GM11168 (cell line): ENCODE data around the gene C17orf50.

Experiments used
- in situ Hi-C: fragments of 300-500 bp; cut with MboI; formaldehyde crosslinking; loops from one replicate; pipeline ENCODE4 v1.12.0; 2022; ENCODE audit warnings: low sequenced_read_pairs; ENCODE audit not compliant: unreplicated experiment

The C17orf50 gene

DNA sequence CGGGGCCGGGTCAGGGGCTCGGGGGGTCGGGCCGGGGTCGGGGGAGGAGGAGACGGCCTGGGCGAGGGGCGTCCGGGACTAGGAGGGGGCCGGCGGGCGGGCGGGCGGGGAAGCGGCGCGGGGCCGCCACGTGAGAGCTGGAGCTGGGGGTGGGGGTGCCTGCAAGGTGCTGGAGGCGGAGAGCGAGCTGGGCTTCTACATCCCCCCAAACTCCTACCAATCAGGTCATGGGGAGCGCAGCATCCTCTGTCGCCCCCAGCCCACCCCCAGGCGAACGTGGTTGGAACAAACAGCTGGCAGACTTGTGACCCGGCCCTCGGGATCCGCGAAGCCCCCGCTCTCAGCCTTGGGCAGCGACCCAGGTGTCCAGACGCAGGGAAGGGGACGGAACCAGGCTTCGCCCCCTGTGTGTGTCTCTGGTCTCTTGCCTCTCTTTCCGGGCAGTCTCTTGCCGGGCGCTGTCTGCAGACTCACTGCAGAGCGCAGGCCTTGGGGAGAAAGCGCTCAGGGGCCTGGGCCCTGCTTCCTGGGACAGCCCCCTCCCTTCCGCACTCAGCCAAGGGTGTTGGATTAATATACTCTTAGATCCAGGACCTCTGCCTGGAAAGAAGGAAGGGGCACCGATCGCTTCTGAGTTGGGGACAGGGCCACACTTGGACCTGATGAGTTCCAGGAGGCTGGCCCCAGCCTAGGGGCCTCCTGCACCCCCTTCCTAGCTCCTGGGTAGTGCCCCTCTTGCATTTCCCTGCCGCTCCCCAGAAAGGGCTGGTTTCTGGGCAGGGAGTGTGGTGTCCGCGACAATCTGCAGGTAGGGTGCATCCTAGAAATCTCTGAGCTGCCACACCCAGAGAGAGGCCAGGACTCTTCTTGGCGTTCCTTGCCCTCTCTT lies 28.5 kb upstream of the C17orf50 start:
- in situ Hi-C loops = loop anchor here (25.0 kb wide), 1 partner anchor 570 kb away; no protein-coding TSS in a partner anchor

DNA sequence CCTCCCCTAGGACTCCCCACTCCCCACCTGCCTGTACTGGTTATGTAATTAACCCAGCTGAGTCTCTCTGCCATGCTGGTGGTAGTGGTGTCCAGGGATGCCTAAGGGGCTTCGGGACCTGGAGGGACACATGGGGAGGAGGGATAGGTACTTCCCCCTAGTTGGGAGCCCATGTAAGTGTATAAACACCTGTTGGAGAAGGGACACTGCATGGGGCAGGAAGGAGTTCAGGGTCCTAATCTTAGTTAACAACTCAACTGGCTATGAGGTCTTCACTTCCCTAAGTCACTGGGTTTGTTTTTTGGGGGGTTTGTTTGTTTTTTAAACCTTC lies 27.9 kb upstream of the C17orf50 start:
- in situ Hi-C loops = loop anchor here (25.0 kb wide), 1 partner anchor 570 kb away; no protein-coding TSS in a partner anchor

DNA sequence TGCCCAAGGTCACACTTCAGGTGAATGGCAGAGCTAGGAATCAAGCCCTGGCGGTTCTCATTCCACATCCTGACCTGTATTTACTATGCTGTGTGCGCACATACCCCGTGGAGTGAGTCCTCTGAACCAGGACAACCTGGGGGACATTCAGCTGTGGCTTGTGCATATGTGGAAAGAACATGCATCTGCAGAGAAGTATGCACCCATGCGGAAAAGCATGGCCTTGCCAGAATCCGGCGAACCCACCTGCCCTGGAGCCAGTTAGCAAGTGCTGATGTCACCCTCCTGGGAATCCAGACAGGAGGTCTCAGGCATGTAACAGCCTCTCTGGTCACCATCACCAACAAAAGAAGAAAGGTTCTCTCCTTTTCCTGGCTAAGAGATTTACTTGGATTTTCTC lies 27.3 kb upstream of the C17orf50 start:
- in situ Hi-C loops = loop anchor here (25.0 kb wide), 1 partner anchor 571 kb away; no protein-coding TSS in a partner anchor

DNA sequence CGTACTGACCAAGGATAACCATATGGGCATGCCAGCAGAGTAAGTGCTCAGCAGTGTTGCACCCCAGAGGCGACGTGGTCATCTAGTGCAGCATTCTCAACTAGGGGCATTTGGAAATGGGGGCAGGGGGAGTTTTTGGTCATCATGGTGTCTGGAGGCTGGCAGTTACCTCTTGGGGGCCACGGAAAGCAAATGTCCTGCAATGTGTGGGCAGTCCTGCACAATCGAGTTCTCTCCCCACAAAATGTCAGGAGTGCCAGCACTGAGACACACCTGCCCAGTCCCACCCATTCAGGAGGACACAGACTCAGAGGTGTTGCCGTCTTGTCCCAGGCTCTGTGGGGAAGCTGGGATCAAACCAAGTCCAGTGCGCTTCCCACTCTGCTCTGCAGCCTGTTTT lies 26.3 kb upstream of the C17orf50 start:
- in situ Hi-C loops = loop anchor here (25.0 kb wide), 1 partner anchor 572 kb away; no protein-coding TSS in a partner anchor

DNA sequence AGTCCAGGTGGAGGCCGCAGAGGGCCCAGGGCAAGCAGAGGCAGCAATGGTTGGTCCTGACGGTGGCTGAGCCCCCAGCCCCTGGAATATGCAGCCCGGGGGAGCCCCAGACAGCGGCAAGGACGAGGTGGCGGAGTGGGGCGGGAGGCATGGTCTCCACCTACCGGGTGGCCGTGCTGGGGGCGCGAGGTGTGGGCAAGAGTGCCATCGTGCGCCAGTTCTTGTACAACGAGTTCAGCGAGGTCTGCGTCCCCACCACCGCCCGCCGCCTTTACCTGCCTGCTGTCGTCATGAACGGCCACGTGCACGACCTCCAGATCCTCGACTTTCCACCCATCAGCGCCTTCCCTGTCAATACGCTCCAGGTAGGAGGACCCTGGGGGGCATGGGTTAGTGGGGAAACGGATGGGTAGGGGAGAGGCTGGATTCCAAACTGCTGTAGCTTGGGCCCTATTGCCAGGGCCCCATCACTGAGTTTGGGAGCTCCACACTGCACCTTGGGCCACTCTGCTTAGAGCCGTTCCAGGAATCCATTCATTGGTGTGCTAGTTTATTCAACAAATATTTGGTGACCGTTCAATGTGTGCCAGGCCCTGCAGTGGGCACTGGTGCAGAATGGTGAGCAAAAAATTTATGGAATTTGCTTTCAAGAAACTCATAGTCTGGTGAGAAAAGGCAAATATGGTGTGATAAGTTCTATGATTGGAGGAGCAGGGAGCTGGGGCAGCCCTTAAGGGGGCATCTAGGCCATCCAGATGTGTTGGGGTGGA lies 25.5 kb upstream of the C17orf50 start:
- in situ Hi-C loops = loop anchor here (25.0 kb wide), 1 partner anchor 573 kb away; no protein-coding TSS in a partner anchor

DNA sequence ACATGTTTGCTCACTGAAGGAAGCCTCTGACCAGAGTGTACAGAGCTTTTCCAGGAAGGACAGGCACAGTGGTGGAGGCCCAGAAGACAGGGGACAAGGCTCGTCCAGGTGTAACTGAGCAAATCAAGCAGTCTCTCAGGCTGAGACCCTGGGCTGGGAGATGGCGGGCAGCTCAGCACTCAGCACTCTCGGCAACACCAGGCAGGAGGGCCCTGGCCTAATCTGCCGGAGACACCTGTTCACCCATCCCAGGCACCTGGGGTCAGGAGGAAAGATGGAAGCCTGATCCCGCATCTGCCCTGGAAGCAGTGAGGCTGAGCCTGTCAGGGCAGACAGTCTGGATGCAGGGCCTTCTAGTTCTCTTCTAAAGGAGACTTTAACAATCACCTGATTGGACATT lies 24.5 kb upstream of the C17orf50 start:
- in situ Hi-C loops = loop anchor here (25.0 kb wide), 1 partner anchor 574 kb away; no protein-coding TSS in a partner anchor

DNA sequence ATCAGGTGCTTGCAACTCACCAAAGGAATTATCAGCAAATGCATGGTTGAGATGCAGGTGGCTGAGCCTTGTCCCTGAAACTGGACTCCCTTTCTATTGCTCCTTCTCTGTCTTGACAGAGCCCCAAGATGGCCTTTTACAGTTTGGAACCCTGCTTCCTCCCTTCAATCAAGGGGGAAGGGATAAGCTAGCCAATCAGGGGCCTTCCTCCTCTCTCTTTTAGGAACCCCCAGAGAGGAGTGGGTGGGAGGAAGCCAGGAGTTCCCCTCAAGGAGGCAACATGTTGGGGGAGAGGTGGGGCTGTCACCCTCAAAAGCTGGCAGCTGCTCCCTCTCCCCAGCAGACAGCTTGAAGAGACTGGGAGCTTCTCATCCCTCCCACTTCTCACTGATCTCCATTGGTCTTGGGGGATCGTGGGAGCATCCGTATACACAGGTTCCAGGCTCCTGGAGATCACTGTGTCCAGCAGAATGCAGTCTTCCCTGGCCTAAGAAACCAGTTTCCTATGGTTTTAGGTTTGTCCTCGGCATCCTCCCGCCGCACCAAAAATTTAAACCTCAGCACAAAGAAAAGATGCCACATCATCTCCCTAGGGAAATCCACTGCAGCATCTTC lies 22.1 kb upstream of the C17orf50 start:
- in situ Hi-C loops = loop anchor here (25.0 kb wide), 1 partner anchor 576 kb away; no protein-coding TSS in a partner anchor

DNA sequence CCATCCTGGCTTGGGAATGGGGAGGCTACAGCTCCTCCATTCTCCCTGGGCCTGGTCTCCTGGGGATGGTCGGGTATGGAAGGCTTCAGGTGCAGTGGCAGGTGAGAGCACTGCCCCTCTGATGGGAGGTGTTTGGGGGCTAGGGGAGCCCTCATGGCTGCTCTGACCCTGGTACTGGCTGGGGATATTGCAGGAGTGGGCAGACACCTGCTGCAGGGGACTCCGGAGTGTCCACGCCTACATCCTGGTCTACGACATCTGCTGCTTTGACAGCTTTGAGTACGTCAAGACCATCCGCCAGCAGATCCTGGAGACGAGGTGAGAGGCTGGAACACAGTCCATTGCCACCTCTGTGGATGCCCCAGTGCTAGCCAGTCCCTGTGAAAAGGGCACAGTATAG lies 20.5 kb upstream of the C17orf50 start:
- in situ Hi-C loops = loop anchor here (10.0 to 25.0 kb wide), 2 partner anchors 125 to 578 kb away; no protein-coding TSS in a partner anchor

DNA sequence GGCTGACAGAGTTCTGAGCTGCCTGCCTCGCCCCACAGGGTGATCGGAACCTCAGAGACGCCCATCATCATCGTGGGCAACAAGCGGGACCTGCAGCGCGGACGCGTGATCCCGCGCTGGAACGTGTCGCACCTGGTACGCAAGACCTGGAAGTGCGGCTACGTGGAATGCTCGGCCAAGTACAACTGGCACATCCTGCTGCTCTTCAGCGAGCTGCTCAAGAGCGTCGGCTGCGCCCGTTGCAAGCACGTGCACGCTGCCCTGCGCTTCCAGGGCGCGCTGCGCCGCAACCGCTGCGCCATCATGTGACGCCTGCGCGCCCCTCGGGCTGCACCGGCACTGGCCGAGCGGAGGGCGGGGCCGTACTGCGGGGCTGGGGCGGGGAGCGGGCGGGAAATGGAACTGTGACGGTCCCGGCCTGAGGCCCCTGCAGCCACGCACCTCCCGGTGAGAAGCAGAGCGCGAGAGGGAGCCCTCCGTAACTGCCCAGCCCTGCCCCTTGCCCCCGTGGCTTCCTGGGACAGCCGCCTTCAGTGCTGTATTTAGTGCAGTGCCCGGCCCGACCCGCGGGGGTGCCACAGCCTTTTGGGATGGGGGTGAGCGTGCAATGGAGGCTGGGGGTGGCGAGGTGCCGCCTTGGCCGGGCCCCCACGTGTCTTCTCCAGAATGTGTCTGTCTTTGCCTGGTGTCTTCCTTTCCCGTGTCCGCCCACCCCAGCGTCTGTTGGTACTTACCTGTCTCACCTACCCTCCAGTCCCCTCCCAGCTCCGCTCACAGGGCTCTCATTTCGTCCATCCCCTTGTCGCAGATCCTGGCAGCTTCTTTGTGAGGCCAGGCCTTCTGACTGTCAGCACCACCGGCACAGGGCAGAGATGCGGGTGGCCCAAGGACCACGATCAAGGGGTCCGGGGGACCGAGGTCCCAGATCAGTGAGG lies 19.4 kb upstream of the C17orf50 start:
- in situ Hi-C loops = loop anchor here (10.0 to 25.0 kb wide), 2 partner anchors 126 to 579 kb away; no protein-coding TSS in a partner anchor

DNA sequence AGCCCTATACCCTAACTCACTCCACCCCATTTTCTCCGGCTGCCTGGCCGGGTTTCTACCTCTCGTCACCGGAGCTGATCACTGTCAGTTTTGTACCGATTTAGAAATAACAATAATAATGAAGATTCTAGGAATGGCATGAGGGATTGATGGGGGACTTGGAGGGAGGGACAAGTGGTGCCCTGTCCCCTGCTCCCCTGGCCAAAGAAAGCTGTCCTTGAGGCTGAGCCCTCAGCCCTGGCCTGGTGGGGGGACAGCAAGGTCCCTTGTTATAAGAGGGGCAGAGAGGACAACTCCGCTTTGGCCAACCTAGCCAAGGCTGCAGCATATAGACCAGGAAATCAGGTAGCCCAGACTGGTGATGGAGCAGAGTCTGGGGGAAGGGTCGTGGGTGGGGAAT lies 18.2 kb upstream of the C17orf50 start:
- in situ Hi-C loops = loop anchor here (10.0 to 25.0 kb wide), 2 partner anchors 128 to 580 kb away; no protein-coding TSS in a partner anchor

DNA sequence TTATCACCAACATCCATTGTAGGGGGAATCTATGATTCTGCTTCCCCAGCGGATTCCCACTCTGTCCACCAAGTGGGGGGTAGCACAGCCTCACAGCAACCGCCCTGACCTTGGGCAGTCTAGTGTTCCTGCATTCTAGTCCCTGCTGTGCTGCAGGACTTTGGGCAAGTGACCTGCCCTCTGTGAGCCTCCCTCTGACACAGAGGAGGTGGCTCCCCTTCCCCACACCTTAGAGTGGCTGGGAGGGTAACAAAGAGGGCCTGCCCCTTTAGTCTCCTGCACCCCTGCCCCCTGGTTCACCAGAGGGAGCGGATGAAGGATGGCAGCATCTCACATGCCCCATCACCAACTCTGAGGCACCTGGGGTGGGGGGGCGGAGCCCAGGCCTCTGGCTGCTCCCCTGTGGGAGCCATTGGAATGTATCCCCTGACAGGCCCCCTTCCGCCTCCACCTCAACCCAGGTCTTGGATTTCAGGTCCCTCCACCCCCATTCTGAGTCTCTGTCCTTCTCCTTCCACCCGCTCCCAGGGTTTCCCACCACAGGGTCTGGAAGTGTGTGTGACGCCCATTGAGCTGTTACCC lies 17.7 kb upstream of the C17orf50 start:
- in situ Hi-C loops = loop anchor here (10.0 to 25.0 kb wide), 2 partner anchors 128 to 581 kb away; no protein-coding TSS in a partner anchor

DNA sequence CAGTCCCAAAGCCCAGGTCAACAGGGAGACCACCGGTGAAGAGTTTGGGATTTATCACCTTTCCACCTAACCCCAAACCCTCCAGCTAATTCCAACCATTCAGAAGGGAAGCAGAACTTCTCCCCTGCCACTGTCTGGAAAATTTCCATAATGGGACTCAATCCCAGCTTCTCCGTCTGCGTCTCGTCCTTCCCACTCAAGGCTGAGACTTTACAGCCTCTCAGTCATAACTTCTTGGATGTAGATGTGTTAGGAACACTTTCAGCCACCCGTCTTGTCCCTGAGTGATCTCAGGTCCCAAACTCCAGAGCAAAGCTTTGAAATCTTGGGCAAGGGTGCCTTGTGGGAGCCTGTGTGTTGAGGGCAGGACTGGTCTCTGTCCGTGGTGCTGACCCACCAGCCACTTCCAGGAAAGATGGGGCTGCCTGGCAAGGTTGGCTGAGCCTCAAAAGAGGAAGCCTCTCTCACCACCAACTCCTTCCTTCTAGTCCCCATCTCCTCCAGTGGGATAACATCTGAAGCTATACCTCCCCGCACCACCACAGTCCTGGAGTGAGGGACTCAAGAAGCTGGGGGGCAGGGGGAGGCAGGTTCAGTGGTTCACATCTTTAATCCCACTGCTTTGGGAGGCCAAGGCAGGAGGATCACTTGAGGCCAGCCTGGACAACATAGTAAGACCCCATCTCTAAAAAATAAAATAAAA lies 16.9 kb upstream of the C17orf50 start:
- in situ Hi-C loops = loop anchor here (10.0 to 25.0 kb wide), 2 partner anchors 129 to 581 kb away; no protein-coding TSS in a partner anchor

DNA sequence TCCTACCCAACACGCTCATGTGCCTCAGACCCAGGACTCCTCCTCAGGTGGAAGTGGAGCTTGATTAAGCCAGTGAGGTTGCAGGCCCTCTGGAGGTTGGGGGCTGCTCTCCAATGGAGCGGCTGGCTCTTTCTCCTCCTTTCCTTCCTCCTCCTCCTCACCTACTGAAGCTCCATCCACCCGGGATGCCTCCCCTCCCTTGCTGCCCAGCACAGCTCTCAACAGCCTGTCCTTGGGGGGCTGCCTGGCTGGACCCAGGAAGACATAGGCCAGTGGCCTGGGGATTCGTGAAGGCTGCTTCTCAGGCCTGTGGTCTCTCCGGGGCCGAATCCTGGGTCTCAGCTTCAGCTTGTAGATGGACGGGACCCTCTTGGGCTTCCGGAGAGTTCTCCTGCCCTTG lies 15.9 kb upstream of the C17orf50 start:
- in situ Hi-C loops = loop anchor here (10.0 to 25.0 kb wide), 2 partner anchors 130 to 583 kb away; no protein-coding TSS in a partner anchor

DNA sequence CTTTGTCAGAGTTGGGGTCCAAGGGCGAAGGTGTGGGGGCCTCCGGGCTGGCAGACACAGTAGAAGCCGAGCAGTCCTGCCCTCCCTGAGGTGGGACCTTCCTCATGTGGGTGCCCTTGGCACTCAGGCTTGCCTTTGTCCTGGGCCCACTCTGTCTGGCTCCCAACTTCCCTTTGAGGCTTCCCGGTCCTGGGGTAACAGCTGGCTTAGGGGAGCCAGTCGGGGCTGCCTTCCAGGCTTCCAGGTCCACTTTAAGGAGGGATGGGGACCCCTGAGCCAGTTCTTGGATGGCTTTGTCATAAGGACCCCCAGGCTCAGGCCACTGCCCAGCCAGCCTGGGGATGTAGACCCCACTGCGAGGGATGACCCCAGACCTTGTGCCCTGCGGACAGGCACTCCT lies 15.4 kb upstream of the C17orf50 start:
- in situ Hi-C loops = loop anchor here (10.0 to 25.0 kb wide), 2 partner anchors 130 to 583 kb away; no protein-coding TSS in a partner anchor

DNA sequence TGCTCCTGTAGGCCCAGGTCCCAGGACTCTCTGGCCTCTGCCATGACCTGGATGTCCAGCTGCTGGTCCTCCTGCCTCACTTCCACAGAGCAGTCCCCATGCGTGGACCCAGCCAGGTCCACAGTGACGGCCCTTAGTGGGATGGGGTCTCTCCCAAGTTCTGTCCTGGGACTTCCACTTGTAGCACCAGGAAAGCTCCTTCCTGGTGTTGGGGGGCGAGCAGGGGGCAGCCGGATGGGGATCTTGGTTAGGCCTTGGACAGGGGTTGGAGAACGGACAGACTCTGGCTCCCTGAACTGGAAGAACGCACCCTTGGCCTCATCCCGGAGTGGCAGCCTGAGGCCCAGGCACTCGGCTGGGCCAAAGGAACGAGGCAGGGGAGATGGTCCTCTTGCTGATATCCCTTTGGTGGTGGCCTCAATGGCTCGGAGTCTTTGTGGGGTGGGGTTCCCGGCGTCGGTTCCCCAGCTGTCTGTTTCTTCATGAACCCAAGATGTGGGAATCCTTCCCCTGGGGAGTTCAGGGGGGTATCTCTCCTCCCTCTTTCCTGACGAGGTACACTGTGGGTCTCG lies 14.9 kb upstream of the C17orf50 start:
- in situ Hi-C loops = loop anchor here (10.0 to 25.0 kb wide), 2 partner anchors 131 to 584 kb away; no protein-coding TSS in a partner anchor

DNA sequence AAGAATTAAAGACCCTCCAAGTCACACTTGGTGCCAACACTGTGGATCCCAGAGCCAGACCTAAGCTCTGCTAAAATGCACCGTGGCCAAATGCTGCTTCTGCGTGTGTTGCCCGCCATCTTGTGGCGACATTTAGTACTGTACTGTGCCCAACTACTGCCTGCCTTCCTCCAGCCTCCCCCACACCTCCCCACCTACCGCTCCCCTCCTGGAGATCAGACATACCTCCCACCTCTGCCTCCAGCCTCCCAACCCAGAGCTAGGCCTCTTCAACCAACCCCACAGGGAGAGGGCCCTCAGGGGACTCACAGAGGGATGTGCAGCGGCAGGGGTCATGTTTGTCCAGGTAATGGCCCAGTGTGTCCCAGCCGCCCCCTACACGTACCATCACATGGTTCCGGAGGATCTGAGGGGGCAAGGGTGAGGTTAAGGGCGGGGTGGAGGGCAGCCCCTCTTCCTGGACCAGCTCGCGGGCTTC lies 13.1 kb upstream of the C17orf50 start:
- in situ Hi-C loops = loop anchor here (10.0 to 25.0 kb wide), 2 partner anchors 133 to 585 kb away; no protein-coding TSS in a partner anchor

DNA sequence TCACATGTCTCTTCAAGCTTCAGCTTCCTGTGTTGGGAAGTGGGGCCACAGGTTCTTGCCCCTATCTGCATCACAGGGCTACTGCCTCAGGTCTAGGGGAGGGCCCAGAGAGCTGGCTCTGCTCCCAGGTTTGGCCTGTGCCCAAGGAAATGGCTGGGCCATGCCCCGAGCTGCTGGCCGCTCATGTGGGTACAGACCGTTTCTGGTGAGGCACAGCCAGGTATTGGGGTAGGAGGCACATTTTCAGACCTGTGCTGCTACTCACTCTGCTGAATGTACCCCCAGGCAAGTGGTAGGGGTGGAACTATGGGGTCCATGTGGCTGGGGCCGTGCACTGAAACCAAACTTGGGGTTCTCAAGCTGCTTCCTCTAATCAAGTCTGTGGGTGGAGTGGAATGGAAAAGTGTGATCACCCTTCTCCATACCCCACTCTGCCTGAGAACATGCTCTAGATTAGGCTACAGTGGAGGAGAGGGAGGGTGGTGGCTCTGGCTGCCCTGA lies 12.3 kb upstream of the C17orf50 start:
- in situ Hi-C loops = loop anchor here (10.0 to 25.0 kb wide), 2 partner anchors 134 to 586 kb away; no protein-coding TSS in a partner anchor
